Astrocyte (in vitro differentiated cells and primary cell): Measurements from ENCODE around the gene OR6C3.

Source experiments
- EZH2 ChIP-seq: IDR thresholded peaks from 2 replicates; pipeline ENCODE4 v1.6.1; 2012; ENCODE audit warnings: mild to moderate bottlenecking, low read length, inconsistent platforms; ENCODE audit not compliant: insufficient read depth
- TF ChIP-seq, protein P1 (sequence below): IDR thresholded peaks from 2 replicates; pipeline ENCODE4 v1.5.1; 2011; ENCODE audit warnings: low read depth, mild to moderate bottlenecking, inconsistent platforms, low read length, moderate library complexity; ENCODE audit not compliant: insufficient read depth

DNA sequence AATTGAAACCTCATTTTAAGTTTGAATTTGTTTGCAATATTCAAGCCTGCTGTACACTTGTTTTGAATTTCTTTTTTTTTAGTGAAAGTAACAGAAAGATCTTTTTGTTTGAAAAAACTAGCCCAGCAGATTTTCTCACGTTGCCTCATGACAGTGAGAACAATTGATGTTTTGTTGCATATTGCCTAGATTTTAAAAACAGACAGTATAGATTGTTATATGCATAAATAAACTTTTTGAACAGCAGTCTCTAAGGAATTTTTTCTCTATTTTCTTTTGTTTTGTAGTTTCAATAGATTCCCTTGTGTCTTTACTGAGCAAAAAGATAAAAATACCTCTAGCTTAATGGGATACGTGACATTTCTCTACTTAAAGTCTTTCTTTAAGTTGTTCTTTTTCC is 49.6 kb upstream of the OR6C3 start:
- no peak for TF ChIP-seq EZH2
- TF ChIP-seq, protein P1, sequence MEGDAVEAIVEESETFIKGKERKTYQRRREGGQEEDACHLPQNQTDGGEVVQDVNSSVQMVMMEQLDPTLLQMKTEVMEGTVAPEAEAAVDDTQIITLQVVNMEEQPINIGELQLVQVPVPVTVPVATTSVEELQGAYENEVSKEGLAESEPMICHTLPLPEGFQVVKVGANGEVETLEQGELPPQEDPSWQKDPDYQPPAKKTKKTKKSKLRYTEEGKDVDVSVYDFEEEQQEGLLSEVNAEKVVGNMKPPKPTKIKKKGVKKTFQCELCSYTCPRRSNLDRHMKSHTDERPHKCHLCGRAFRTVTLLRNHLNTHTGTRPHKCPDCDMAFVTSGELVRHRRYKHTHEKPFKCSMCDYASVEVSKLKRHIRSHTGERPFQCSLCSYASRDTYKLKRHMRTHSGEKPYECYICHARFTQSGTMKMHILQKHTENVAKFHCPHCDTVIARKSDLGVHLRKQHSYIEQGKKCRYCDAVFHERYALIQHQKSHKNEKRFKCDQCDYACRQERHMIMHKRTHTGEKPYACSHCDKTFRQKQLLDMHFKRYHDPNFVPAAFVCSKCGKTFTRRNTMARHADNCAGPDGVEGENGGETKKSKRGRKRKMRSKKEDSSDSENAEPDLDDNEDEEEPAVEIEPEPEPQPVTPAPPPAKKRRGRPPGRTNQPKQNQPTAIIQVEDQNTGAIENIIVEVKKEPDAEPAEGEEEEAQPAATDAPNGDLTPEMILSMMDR = no peak
